ENCODE measurements around the gene AGBL2. TPM values are rescaled to one million over a fixed set of nuclear protein-coding genes. Genes with fewer than 3 reads are reported as not detected.

The AGBL2 gene
- total and polyA plus RNA-seq, 2 of the 8 experiments (the other 6 are each of a cell fraction or from before 2014, with no cell fraction given), result 2.1 to 6.5 TPM

DNA sequence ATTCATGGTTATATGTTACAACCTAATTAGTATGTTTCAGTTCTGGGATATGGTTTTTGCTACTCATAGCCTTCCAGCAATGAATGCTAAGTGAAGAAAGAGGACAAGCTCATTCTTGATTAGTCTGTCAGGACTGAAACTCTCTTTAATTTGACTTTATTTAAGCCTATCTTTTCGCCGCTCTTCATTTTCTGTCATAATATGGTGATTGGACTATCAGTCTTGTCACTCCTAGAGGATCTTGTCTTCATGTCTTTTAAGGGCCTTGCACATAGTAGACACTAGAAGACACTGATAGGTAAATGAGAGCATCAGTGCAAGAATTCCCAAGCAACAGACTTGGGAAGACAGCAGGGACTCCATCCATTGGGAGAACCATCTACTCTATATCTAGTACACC lies 53.9 kb downstream of the AGBL2 start (continued):
- TF ChIP-seq, protein P1, sequence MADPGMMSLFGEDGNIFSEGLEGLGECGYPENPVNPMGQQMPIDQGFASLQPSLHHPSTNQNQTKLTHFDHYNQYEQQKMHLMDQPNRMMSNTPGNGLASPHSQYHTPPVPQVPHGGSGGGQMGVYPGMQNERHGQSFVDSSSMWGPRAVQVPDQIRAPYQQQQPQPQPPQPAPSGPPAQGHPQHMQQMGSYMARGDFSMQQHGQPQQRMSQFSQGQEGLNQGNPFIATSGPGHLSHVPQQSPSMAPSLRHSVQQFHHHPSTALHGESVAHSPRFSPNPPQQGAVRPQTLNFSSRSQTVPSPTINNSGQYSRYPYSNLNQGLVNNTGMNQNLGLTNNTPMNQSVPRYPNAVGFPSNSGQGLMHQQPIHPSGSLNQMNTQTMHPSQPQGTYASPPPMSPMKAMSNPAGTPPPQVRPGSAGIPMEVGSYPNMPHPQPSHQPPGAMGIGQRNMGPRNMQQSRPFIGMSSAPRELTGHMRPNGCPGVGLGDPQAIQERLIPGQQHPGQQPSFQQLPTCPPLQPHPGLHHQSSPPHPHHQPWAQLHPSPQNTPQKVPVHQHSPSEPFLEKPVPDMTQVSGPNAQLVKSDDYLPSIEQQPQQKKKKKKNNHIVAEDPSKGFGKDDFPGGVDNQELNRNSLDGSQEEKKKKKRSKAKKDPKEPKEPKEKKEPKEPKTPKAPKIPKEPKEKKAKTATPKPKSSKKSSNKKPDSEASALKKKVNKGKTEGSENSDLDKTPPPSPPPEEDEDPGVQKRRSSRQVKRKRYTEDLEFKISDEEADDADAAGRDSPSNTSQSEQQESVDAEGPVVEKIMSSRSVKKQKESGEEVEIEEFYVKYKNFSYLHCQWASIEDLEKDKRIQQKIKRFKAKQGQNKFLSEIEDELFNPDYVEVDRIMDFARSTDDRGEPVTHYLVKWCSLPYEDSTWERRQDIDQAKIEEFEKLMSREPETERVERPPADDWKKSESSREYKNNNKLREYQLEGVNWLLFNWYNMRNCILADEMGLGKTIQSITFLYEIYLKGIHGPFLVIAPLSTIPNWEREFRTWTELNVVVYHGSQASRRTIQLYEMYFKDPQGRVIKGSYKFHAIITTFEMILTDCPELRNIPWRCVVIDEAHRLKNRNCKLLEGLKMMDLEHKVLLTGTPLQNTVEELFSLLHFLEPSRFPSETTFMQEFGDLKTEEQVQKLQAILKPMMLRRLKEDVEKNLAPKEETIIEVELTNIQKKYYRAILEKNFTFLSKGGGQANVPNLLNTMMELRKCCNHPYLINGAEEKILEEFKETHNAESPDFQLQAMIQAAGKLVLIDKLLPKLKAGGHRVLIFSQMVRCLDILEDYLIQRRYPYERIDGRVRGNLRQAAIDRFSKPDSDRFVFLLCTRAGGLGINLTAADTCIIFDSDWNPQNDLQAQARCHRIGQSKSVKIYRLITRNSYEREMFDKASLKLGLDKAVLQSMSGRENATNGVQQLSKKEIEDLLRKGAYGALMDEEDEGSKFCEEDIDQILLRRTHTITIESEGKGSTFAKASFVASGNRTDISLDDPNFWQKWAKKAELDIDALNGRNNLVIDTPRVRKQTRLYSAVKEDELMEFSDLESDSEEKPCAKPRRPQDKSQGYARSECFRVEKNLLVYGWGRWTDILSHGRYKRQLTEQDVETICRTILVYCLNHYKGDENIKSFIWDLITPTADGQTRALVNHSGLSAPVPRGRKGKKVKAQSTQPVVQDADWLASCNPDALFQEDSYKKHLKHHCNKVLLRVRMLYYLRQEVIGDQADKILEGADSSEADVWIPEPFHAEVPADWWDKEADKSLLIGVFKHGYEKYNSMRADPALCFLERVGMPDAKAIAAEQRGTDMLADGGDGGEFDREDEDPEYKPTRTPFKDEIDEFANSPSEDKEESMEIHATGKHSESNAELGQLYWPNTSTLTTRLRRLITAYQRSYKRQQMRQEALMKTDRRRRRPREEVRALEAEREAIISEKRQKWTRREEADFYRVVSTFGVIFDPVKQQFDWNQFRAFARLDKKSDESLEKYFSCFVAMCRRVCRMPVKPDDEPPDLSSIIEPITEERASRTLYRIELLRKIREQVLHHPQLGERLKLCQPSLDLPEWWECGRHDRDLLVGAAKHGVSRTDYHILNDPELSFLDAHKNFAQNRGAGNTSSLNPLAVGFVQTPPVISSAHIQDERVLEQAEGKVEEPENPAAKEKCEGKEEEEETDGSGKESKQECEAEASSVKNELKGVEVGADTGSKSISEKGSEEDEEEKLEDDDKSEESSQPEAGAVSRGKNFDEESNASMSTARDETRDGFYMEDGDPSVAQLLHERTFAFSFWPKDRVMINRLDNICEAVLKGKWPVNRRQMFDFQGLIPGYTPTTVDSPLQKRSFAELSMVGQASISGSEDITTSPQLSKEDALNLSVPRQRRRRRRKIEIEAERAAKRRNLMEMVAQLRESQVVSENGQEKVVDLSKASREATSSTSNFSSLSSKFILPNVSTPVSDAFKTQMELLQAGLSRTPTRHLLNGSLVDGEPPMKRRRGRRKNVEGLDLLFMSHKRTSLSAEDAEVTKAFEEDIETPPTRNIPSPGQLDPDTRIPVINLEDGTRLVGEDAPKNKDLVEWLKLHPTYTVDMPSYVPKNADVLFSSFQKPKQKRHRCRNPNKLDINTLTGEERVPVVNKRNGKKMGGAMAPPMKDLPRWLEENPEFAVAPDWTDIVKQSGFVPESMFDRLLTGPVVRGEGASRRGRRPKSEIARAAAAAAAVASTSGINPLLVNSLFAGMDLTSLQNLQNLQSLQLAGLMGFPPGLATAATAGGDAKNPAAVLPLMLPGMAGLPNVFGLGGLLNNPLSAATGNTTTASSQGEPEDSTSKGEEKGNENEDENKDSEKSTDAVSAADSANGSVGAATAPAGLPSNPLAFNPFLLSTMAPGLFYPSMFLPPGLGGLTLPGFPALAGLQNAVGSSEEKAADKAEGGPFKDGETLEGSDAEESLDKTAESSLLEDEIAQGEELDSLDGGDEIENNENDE (IDR thresholded peaks at IDR 0.05; ENCODE audit: insufficient replicate concordance, low read length), result no peak
- TF ChIP-seq ZNF274 (IDR thresholded peaks at IDR 0.05; ENCODE audit: borderline replicate concordance, extremely low read depth, low read length), result no peak
- TF ChIP-seq KDM4A (IDR thresholded peaks at IDR 0.05; ENCODE audit: low read depth, low read length, severe bottlenecking), result no peak
- TF ChIP-seq, protein P2, sequence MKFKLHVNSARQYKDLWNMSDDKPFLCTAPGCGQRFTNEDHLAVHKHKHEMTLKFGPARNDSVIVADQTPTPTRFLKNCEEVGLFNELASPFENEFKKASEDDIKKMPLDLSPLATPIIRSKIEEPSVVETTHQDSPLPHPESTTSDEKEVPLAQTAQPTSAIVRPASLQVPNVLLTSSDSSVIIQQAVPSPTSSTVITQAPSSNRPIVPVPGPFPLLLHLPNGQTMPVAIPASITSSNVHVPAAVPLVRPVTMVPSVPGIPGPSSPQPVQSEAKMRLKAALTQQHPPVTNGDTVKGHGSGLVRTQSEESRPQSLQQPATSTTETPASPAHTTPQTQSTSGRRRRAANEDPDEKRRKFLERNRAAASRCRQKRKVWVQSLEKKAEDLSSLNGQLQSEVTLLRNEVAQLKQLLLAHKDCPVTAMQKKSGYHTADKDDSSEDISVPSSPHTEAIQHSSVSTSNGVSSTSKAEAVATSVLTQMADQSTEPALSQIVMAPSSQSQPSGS (IDR thresholded peaks at IDR 0.05; ENCODE audit: low read length), result no peak
- TF ChIP-seq SIRT6 (IDR thresholded peaks at IDR 0.05; ENCODE audit: low read length), result no peak

Data from H1 (cell line).